Stimulated activated CD4-positive, alpha-beta T cell treated with anti-CD3 and anti-CD28 coated beads, Interleukin-15, amount 100 ng/mL, for 1 hour (primary cell): ENCODE data around the gene MTMR11.
A peak's percentile ranks its signal among the peaks of the same experiment; 100 is the strongest.
"Not testable (repeated sequence)": the region's sequence is repeated elsewhere in the genome, so short reads cannot be mapped to it uniquely, and the experiment has no call there.

Experiments
- DNase-seq, 2 donors: peaks; one replicate each; pipeline ENCODE4 v3.0.0-alpha.2; 2020; ENCODE audit warnings: low read depth in 1 of 2, low spot score in 1 of 2

Gene MTMR11

GRCh38 chr1:149903836-149904491, 32.7 kb downstream of the MTMR11 start:
- no peak for DNase-seq

DNA sequence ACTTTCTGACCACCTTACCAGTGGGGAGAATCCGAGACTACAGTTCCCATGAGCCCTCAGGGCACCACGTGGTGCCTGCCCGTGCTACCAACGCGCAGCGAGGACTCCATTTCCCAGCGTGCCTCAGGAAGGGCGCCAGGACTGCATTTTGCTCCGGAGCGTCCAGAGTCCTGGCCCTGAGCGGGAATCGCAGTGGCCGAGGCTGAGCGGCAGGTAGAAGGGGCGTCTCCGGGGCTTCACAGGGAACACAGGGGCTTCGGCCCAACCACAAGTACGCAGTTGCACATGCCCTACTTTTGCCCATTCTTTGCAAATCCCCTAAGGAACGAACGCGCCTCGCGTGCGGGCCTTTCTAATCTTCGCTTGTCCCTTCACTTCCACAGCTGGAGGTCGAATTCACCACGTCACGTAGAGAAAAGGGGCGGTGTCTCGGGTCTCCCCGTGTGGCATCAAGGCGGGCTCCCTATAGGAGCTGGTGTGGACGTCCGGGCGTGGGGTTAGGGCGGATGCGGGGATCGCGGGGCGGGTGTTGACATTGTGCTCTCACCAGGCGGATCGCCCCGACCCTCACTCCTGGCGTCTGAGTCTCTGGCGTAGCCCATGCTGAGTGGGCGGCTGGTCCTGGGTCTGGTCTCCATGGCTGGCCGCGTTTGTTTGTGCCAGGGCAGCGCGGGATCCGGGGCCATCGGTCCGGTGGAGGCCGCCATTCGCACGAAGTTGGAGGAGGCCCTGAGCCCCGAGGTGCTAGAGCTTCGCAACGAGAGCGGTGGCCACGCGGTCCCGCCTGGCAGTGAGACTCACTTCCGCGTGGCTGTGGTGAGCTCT, 37.0 kb downstream of the MTMR11 start, which contains the start of gene BOLA1:
BOLA1 (plus strand) TSS at position 109 of the 825 bp plus-strand sequence; CDS start at position 601, 492 bp downstream.
- peak; percentile 53 to 63 for DNase-seq

- DNase-seq = no peak
Measured at GRCh38 chr1:149896575-149896974, 40.1 kb downstream of the MTMR11 start.

- DNase-seq = no peak
Measured at GRCh38 chr1:149888999-149889289, 47.7 kb downstream of the MTMR11 start.

- peak; percentile 43 to 54 for DNase-seq
Measured at GRCh38 chr1:149888247-149888998, 48.3 kb downstream of the MTMR11 start.

GRCh38 chr1:149887456-149888246, 49.0 kb downstream of the MTMR11 start:
- DNase-seq = peak; percentile 31 to 36

DNA sequence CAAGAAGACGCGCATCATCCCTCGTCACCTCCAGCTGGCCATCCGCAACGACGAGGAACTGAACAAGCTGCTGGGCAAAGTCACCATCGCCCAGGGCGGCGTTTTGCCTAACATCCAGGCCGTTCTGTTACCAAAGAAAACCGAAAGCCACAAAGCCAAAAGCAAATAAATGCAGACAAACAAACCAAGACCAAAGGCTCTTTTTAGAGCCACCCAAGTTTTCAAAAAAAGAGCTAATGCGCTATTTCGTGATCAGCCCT, 49.6 kb downstream of the MTMR11 start:
- DNase-seq = not testable (repeated sequence)

DNA sequence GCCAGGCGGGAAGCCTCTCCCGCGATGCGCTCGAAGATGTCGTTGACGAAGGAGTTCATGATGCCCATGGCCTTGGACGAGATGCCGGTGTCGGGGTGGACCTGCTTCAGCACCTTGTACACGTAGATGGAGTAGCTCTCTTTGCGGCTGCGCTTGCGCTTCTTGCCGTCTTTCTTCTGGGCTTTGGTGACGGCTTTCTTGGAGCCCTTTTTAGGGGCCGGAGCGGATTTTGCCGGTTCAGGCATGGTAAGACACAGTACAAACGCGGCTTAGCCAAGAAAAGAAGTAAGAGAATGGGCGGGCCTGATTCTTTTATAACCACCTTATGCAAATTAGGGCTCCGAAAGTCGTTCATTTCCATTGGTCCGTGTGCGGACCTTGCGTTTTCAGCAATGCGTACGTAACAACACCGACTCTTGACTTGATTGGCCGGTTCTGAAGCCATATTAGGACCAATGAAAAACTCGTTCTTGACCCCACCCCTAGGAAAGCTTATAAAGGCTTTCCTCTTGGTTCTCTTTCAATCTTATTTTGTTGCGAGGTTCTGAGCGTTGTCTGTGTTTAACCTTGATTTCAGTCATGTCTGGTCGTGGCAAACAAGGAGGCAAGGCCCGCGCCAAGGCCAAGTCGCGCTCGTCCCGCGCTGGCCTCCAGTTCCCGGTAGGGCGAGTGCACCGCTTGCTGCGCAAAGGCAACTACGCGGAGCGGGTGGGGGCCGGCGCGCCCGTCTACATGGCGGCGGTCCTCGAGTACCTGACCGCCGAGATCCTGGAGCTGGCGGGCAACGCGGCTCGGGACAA, 50.1 kb downstream of the MTMR11 start:
- DNase-seq = peak; percentile 51 to 67

DNA sequence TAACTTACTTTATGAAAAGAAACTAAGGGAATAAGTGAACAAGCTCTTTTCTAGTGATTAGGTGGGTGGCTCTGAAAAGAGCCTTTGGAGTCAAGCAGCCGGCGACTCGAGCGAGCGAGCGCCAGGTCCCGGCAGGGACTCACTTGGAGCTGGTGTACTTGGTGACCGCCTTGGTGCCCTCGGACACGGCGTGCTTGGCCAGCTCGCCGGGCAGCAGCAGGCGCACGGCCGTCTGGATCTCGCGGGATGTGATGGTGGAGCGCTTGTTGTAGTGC, 50.6 kb downstream of the MTMR11 start:
- not testable (repeated sequence) for DNase-seq

GRCh38 chr1:149885339-149886120, 51.1 kb downstream of the MTMR11 start:
- DNase-seq = peak; percentile 14 to 31

- no peak for DNase-seq
Measured at GRCh38 chr1:149884433-149885338, 52.0 kb downstream of the MTMR11 start.

- no peak for DNase-seq
Measured at GRCh38 chr1:149883598-149884247, 53.0 kb downstream of the MTMR11 start.

GRCh38 chr1:149881876-149882275, 54.8 kb downstream of the MTMR11 start:
- DNase-seq = no peak

GRCh38 chr1:149879556-149879955, 57.1 kb downstream of the MTMR11 start:
- no peak for DNase-seq
